HPDE6-E6E7 (cell line): ENCODE results near the gene WNT9A.
"Not testable (repeated sequence)": the region's sequence is repeated elsewhere in the genome, so short reads cannot be mapped to it uniquely, and the experiment has no call there.

Source experiments
- DNase-seq: peaks from one replicate; pipeline ENCODE4 v3.0.0; 2011; ENCODE audit warnings: missing footprints; ENCODE audit errors: extremely low spot score

WNT9A gene

GRCh38 chr1:227910511-227911153 is 37.1 kb downstream of the WNT9A start:
- no peak for DNase-seq

GRCh38 chr1:227909923-227910328 is 37.8 kb downstream of the WNT9A start:
- DNase-seq, result not testable (repeated sequence)

GRCh38 chr1:227909188-227909587 is 38.5 kb downstream of the WNT9A start:
- no peak for DNase-seq

GRCh38 chr1:227908359-227908758 is 39.4 kb downstream of the WNT9A start:
- no peak for DNase-seq

GRCh38 chr1:227907439-227908015 is 40.2 kb downstream of the WNT9A start:
- DNase-seq, result no peak

- DNase-seq, result no peak
Measured at GRCh38 chr1:227906550-227907071, 41.1 kb downstream of the WNT9A start.

- no peak for DNase-seq
Measured at GRCh38 chr1:227905573-227906487, 41.9 kb downstream of the WNT9A start.

GRCh38 chr1:227904541-227905335 is 43.0 kb downstream of the WNT9A start:
- DNase-seq, result no peak

GRCh38 chr1:227903614-227904501 is 43.9 kb downstream of the WNT9A start:
- no peak for DNase-seq

- no peak for DNase-seq
Measured at GRCh38 chr1:227903061-227903521, 44.6 kb downstream of the WNT9A start.

GRCh38 chr1:227902641-227902990 is 45.1 kb downstream of the WNT9A start:
- DNase-seq, result no peak

- DNase-seq, result no peak
Measured at GRCh38 chr1:227901906-227902640, 45.7 kb downstream of the WNT9A start.

GRCh38 chr1:227901239-227901905 is 46.4 kb downstream of the WNT9A start:
- no peak for DNase-seq

- no peak for DNase-seq
Measured at GRCh38 chr1:227900571-227901051, 47.1 kb downstream of the WNT9A start.

GRCh38 chr1:227899820-227900449 is 47.8 kb downstream of the WNT9A start:
- no peak for DNase-seq

GRCh38 chr1:227899141-227899819 is 48.5 kb downstream of the WNT9A start:
- DNase-seq, result no peak

- DNase-seq, result no peak
Measured at GRCh38 chr1:227898502-227899140, 49.1 kb downstream of the WNT9A start.
